HepG2 (cell line): ENCODE data around the gene PDZD8. TPM values are rescaled to one million over a fixed set of nuclear protein-coding genes. Genes with fewer than 3 reads are reported as not detected.

Source experiments
- AKNA ChIP-seq: sonication (generic); formaldehyde crosslinking; IDR thresholded peaks from 2 replicates; pipeline ENCODE4 v1.4.0; 2020; ENCODE audit warnings: missing genetic modification reagents, borderline replicate concordance
- CBX2 ChIP-seq, 2 experiments: fragments of 200-600 bp in 1 of 2; sonication (generic); formaldehyde crosslinking in 1 of 2; IDR thresholded peaks; 2 replicates each; pipeline versions ENCODE4 v1.7.0 to v1.8.1; 2018 to 2022; ENCODE audit warnings: low read depth in 2 of 2, low read length in 1 of 2, mild to moderate bottlenecking in 1 of 2, missing genetic modification reagents in 1 of 2
- FLYWCH1 ChIP-seq: sonication (generic); formaldehyde crosslinking; IDR thresholded peaks from 2 replicates; pipeline ENCODE4 v1.8.1; 2023; ENCODE audit warnings: mild to moderate bottlenecking, missing genetic modification reagents
- HOXA9 ChIP-seq: sonication (generic); formaldehyde crosslinking; IDR thresholded peaks from 2 replicates; pipeline ENCODE4 v1.8.1; 2022; ENCODE audit warnings: missing genetic modification reagents, mild to moderate bottlenecking, moderate library complexity, borderline replicate concordance
- MTF2 ChIP-seq: sonication (generic); formaldehyde crosslinking; IDR thresholded peaks from 2 replicates; pipeline ENCODE4 v1.5.0; 2020; ENCODE audit warnings: missing genetic modification reagents, borderline replicate concordance
- PLSCR1 ChIP-seq: sonication (generic); formaldehyde crosslinking; IDR thresholded peaks from 2 replicates; pipeline ENCODE4 v1.5.0; 2020; ENCODE audit warnings: missing genetic modification reagents, mild to moderate bottlenecking, borderline replicate concordance
- SNAPC4 ChIP-seq: sonication (generic); formaldehyde crosslinking; IDR thresholded peaks from 2 replicates; pipeline ENCODE4 v1.4.0; 2020; ENCODE audit warnings: mild to moderate bottlenecking, missing genetic modification reagents
- TRIM22 ChIP-seq: fragments of 450-650 bp; IDR thresholded peaks from 2 replicates; pipeline ENCODE4 v1.6.1; 2017
- ZFP82 ChIP-seq: sonication (generic); formaldehyde crosslinking; IDR thresholded peaks from 2 replicates; pipeline ENCODE4 v1.5.1; 2020; ENCODE audit warnings: mild to moderate bottlenecking, missing genetic modification reagents, borderline replicate concordance
- ZNF18 ChIP-seq: sonication (generic); formaldehyde crosslinking; IDR thresholded peaks from 2 replicates; pipeline ENCODE4 v1.8.0; 2022; ENCODE audit warnings: mild to moderate bottlenecking, missing genetic modification reagents; ENCODE audit not compliant: insufficient replicate concordance
- ZNF383 ChIP-seq: sonication (generic); formaldehyde crosslinking; IDR thresholded peaks from 2 replicates; pipeline ENCODE4 v1.4.0; 2020; ENCODE audit warnings: missing genetic modification reagents, mild to moderate bottlenecking, borderline replicate concordance
- ZNF44 ChIP-seq: sonication (generic); formaldehyde crosslinking; IDR thresholded peaks from 2 replicates; pipeline ENCODE4 v1.5.1; 2020; ENCODE audit warnings: mild to moderate bottlenecking, missing genetic modification reagents
- ZNF501 ChIP-seq: sonication (generic); formaldehyde crosslinking; IDR thresholded peaks from 2 replicates; pipeline ENCODE4 v1.5.1; 2020; ENCODE audit warnings: mild to moderate bottlenecking, moderate library complexity, missing genetic modification reagents
- ZNF891 ChIP-seq: sonication (generic); formaldehyde crosslinking; IDR thresholded peaks from 2 replicates; pipeline ENCODE4 v1.5.0; 2020; ENCODE audit warnings: mild to moderate bottlenecking, missing genetic modification reagents
- polyA plus RNA-seq, 8 experiments: library from polyadenylated mRNA; depleted of rRNA in 3 of 8; stranded (reverse) in 7 of 8; unstranded in 1 of 8; fragments of >200 nt; fragmentation: Illumina TruSeq in 4 of 8; extraction: Trizol in 4 of 8; gene quantifications; 2 replicates each; pipeline versions ENCODE4 v1.2.1 to v1.2.3, GENCODE V29; 2011 to 2016; ENCODE audit warnings: low read depth in 4 of 8, missing spikeins in 1 of 8, mixed read lengths in 1 of 8; ENCODE audit not compliant: insufficient read depth in 1 of 8
- total RNA-seq, 5 experiments: library from RNA; depleted of rRNA; stranded (reverse); fragments of >200 nt; fragmentation: Illumina TruSeq; extraction: Trizol; gene quantifications; 2 replicates each; pipeline ENCODE4 v1.2.3, GENCODE V29; 2016; ENCODE audit warnings: low read depth in 1 of 5

The PDZD8 gene
- total and polyA plus RNA-seq, 2 of the 13 experiments (the other 11 are each of a cell fraction or from before 2014, with no cell fraction given), result 11.2 to 32.0 TPM

- no peak for TF ChIP-seq PLSCR1 (CRISPR knock-in tag)
- no peak for TF ChIP-seq SNAPC4 (CRISPR knock-in tag)
- TF ChIP-seq CBX2 (IDR thresholded peaks at IDR 0.05; ENCODE audit: low read depth, low read length), result no peak
- TF ChIP-seq CBX2 (CRISPR knock-in tag; IDR thresholded peaks at IDR 0.05; ENCODE audit: low read depth), result no peak
- no peak for TF ChIP-seq ZNF44 (CRISPR knock-in tag)
- no peak for TF ChIP-seq HOXA9 (CRISPR knock-in tag)
- no peak for TF ChIP-seq ZNF18 (CRISPR knock-in tag)
- TF ChIP-seq ZFP82 (CRISPR knock-in tag), result no peak
- TF ChIP-seq ZNF501 (CRISPR knock-in tag), result no peak
- no peak for TF ChIP-seq ZNF891 (CRISPR knock-in tag)
- TF ChIP-seq FLYWCH1 (CRISPR knock-in tag), result no peak
- no peak for TF ChIP-seq ZNF383 (CRISPR knock-in tag)
- no peak for TF ChIP-seq AKNA (CRISPR knock-in tag)
- TF ChIP-seq MTF2 (CRISPR knock-in tag), result no peak
- TF ChIP-seq TRIM22, result no peak
These were observed 14.1 kb downstream of the PDZD8 start (continued) for GRCh38 chr10:117360994-117361667.
